Bronchial epithelial cell (primary cell): ENCODE data around the gene PDE6D. TPM values are rescaled to one million over a fixed set of nuclear protein-coding genes. Genes with fewer than 3 reads are reported as not detected.

ENCODE experiments used
- DNase-seq: peaks from one replicate; pipeline ENCODE4 v3.0.0-alpha.2; 2010; ENCODE audit warnings: low read depth
- FAIRE-seq: peaks from 2 replicates; lab custom pipeline; 2011; peaks lifted over from hg19 to GRCh38; lab: Jason Lieb, UNC
- H3K27me3 ChIP-seq: 2 replicates; pipeline ENCODE4 v1.5.1; 2011; ENCODE audit warnings: low read length; ENCODE audit not compliant: control insufficient read depth, insufficient read depth
- H3K36me3 ChIP-seq: 2 replicates; pipeline ENCODE4 v1.5.1; 2011; ENCODE audit warnings: low read length; ENCODE audit not compliant: control insufficient read depth, insufficient read depth
- H3K4me3 ChIP-seq: 2 replicates; pipeline ENCODE4 v1.5.1; 2011; ENCODE audit warnings: mild to moderate bottlenecking, low read depth, low read length, control low read depth
- total RNA-seq: library from RNA; depleted of rRNA; stranded (reverse); fragments of >200 nt; gene quantifications from 2 replicates; pipeline ENCODE4 v1.2.1, GENCODE V29; 2014
- TF ChIP-seq, protein P1 (sequence below): IDR thresholded peaks from 2 replicates; pipeline ENCODE4 v1.5.1; 2011; ENCODE audit warnings: mild to moderate bottlenecking, moderate library complexity, low read length, control low read depth, inconsistent platforms; ENCODE audit not compliant: insufficient read depth, severe bottlenecking

The PDE6D gene
- total RNA-seq, 1 donor from 2014 or later, result 7.6 TPM

- no peak for FAIRE-seq
- Histone ChIP-seq H3K36me3 (no peaks in the 10 kb centered on the region), H3K4me3 (no peak overlapping the region), H3K27me3 (no peaks in the 10 kb centered on the region)
- DNase-seq, result no peak
- TF ChIP-seq, protein P1, sequence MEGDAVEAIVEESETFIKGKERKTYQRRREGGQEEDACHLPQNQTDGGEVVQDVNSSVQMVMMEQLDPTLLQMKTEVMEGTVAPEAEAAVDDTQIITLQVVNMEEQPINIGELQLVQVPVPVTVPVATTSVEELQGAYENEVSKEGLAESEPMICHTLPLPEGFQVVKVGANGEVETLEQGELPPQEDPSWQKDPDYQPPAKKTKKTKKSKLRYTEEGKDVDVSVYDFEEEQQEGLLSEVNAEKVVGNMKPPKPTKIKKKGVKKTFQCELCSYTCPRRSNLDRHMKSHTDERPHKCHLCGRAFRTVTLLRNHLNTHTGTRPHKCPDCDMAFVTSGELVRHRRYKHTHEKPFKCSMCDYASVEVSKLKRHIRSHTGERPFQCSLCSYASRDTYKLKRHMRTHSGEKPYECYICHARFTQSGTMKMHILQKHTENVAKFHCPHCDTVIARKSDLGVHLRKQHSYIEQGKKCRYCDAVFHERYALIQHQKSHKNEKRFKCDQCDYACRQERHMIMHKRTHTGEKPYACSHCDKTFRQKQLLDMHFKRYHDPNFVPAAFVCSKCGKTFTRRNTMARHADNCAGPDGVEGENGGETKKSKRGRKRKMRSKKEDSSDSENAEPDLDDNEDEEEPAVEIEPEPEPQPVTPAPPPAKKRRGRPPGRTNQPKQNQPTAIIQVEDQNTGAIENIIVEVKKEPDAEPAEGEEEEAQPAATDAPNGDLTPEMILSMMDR, result no peak
Measured at GRCh38 chr2:231683292-231684235, 97.5 kb downstream of the PDE6D start.

- Histone ChIP-seq H3K36me3 (no peaks in the 10 kb centered on the region), H3K4me3 (no peak overlapping the region), H3K27me3 (no peaks in the 10 kb centered on the region)
- DNase-seq (no peak), FAIRE-seq (no peak)
- TF ChIP-seq, protein P1, result no peak
Measured at GRCh38 chr2:231682603-231683291, 98.3 kb downstream of the PDE6D start.

Other genes with a start within 250 kb of the PDE6D start
- not detected in 2 replicates for gene TEX44, start 188.4 kb downstream of the PDE6D start, total RNA-seq
- gene PTMA, start 72.8 kb downstream of the PDE6D start, total RNA-seq, result 348 and 388 TPM in 2 replicates
- gene COPS7B, start 5.2 kb upstream of the PDE6D start, total RNA-seq, result 12.6 and 13.4 TPM in 2 replicates
- not detected in 2 replicates for gene NPPC, start 145.1 kb upstream of the PDE6D start, total RNA-seq
- 11.8 and 19.7 TPM in 2 replicates for gene DIS3L2, start 180.4 kb upstream of the PDE6D start, total RNA-seq